ENCODE results near the gene ARHGAP28.

The ARHGAP28 gene

DNA sequence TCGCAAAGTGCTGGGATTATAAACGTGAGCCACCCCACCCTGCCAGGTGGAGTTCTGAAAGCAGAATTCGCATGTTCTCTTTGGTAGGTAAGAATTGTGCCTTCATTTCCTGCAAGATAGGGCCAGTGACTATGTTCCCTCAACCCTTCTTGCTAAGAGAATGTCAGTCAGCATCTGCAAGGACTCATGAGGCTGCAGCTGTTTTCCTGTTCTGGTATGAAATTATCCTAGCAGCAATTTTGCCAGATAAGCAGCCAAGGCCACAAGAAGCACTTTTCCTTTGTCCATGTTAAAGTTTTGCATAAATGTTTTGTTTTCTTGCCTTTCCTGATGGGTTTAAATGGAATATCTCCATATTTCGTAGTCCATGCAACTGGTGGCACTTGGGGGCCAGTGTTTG, 6.8 kb upstream of the ARHGAP28 start:
- no peaks in the 10 kb centered on the region for H3K9me3 Mint-ChIP-seq
- no peak for ATAC-seq
- no peak overlapping the region for H3K4me3 Mint-ChIP-seq
- H3K4me1 Mint-ChIP-seq = no peaks in the 10 kb centered on the region
- no peak for DNase-seq
- H3K27ac Mint-ChIP-seq = no peak overlapping the region
- peaks cover 17% of the 10 kb centered on the region for H3K27me3 Mint-ChIP-seq

DNA sequence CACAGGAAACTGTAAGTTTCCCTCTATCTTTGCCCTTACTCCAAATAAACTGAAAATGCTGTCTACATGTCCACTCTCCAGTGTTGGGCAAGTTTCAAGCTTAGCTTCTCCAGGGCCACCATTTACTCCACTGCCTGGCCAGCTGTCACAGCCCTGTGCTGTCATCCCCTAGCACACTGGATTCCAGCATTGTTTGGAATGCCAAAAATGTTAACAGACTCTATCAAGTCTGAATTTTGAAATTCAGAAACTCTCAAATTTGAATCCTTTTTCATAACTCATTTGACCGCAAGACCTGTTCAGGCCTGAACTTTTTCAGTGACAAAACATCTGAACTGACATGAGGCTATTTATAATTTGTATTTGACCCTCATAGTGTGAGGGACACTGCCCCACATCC, 5.2 kb upstream of the ARHGAP28 start:
- H3K4me1 Mint-ChIP-seq = peaks cover 5% of the 10 kb centered on the region
- H3K9me3 Mint-ChIP-seq = no peaks in the 10 kb centered on the region
- H3K27ac Mint-ChIP-seq = no peak overlapping the region
- H3K4me3 Mint-ChIP-seq = no peak overlapping the region
- ATAC-seq (no peak), DNase-seq (no peak)
- peaks cover 31% of the 10 kb centered on the region for H3K27me3 Mint-ChIP-seq

DNA sequence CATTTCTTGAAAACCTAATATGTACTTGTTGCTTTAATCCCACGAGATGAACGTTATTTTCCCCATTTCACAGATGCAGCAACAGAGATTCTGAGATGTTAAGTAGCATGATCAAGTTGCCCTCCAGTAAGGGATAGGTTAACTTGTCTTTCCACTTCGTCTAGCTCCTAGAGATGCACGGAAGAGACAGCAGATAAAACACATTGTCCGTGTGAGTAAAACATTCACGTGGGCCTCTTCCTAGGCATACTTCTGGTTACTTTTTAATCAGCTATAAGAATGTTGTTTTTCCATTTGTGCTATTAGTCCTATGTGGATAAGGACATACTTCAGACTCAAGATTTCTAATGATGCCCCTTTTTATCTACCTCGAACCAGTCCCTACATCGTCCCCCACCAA, 1.2 kb upstream of the ARHGAP28 start:
- Mint-ChIP-seq H3K27ac (no peak overlapping the region), H3K4me1 (peaks cover 6% of the 10 kb centered on the region), H3K27me3 (peaks cover 47% of the 10 kb centered on the region), H3K4me3 (no peak overlapping the region), H3K9me3 (peaks cover 0 to 3% of the 10 kb centered on the region in 2 donors)
- no peak for ATAC-seq
- DNase-seq = no peak

DNA sequence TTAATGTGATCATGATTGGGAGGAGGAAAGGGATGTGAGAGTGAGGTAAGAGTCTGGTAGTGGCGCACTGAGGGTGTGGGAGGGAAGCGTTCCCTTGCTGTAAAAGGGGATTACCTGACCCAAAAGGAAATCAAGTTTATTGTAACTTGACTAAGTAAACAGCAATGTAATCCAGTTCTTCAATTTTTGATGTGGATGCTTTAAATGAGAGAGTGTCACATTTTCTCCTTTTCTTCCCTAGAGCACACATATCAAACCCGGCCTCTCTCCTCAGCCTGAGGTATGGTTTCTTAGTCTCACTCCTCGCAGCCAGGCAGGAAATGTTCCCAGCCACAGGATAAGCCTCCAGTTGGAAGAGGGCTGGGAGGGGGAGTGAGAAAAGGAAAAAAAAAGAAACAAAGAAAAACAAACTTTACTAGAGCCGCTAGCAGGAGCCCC, 688 bp upstream of the ARHGAP28 start:
- Mint-ChIP-seq H3K27me3 (peaks cover 47% of the 10 kb centered on the region), H3K27ac (no peak overlapping the region), H3K4me3 (peak overlapping the region in 1 of 2 donors; percentile 77), H3K9me3 (peaks cover 0 to 3% of the 10 kb centered on the region in 2 donors), H3K4me1 (peaks cover 6% of the 10 kb centered on the region)
- ATAC-seq (no peak), DNase-seq (no peak)

DNA sequence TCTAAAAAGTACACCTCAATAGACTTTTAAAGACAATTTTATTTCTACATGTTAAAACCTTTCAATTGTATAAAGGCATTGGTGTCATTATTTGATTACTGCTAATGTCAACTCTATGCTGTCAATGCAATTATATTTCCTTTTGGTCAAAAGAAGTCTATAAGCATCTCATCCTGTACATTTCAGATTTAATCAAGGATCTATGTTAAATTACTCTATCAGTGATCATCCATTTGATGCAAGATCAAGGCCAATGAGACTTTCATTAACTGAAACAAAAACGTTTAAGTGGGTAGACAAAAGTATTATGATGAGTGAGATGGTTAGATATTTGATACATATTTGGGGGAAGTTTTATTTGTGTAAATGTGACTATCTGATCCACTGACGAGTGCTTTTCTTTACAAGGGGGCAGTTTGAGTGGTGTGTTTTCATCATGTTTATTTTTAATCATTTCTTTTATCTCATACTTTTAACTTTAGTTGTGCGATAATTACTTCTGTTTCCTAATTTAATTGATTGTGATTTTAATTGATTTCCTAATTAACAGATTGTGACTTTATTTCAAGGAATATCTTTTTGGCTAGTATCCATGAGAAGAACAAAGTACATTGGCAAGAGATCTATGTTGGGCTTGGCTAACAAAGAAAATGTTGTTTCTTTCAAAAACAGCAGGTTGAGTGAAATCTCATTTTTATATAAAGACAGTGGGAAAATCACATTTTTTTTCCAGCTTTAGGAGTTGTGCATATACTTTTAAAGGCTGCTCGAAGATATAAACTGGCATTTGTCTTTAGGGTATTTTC, 1.1 kb downstream of the ARHGAP28 start:
- Mint-ChIP-seq H3K27me3 (peaks cover 39% of the 10 kb centered on the region), H3K27ac (no peak overlapping the region), H3K4me1 (peaks cover 6% of the 10 kb centered on the region), H3K4me3 (no peak overlapping the region), H3K9me3 (peaks cover 0 to 3% of the 10 kb centered on the region in 2 donors)
- no peak for ATAC-seq
- DNase-seq = no peak

DNA sequence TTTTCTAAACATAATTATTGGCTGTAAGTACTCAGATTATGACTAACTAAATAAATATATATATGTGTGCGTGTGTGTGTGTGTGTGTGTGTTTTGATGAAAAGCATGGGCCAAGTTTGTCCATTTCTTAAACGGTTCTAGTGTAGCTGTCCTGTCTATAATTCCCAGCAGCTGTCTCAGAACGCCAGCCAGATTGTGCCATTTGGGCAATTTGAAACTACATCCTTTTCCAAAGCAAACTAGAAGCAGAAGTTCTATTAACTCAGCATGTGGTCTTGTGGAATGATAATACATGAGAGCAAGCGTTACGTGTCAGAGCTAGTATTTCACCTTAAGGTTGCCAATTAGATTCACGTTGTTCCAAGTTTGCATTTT, 1.7 kb downstream of the ARHGAP28 start:
- DNase-seq (no peak), ATAC-seq (no peak)
- no peak overlapping the region for H3K4me3 Mint-ChIP-seq
- peaks cover 39% of the 10 kb centered on the region for H3K27me3 Mint-ChIP-seq
- peaks cover 6% of the 10 kb centered on the region for H3K4me1 Mint-ChIP-seq
- no peak overlapping the region for H3K27ac Mint-ChIP-seq
- H3K9me3 Mint-ChIP-seq = peaks cover 0 to 3% of the 10 kb centered on the region in 2 donors

DNA sequence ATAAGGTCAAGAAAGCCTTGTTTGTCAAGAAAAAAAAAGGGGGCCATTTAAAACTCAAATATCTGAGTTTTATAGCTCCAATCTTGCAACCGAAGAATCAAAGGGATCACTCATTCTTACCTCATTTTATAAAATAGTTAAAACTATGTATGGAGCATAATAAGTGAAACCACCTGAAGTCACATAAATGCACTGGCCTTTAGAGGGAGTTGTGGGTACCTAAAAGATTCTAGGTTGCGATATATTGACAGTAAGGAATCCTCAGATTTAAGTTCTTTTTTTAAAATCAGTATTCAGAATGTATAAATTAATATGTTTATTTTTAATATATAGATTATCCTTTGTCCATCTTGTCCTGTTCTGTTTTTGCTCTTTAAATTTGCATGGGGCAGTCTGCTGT, 3.4 kb downstream of the ARHGAP28 start:
- Mint-ChIP-seq H3K4me1 (peaks cover 6% of the 10 kb centered on the region), H3K27me3 (peaks cover 29% of the 10 kb centered on the region), H3K27ac (no peak overlapping the region), H3K4me3 (no peak overlapping the region), H3K9me3 (peaks cover 0 to 3% of the 10 kb centered on the region in 2 donors)
- ATAC-seq = no peak
- DNase-seq = no peak

DNA sequence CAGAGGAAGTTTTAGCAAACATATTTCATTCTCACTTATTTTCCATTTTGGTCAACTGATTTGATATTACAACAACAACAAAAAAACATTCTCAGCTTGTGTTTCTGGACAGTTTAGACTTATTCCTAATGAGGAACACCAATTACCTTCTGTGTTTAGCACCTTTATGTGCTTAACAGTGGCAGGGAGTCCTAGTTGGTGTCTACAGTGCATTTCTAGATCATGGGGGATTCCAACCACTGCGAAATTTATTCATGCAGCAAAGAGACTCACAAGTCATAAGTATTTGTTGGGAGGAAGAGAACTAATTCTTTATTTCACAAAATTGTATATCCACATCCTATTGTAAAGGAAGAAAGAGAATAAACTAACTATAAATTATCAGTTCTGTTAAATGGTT, 4.2 kb downstream of the ARHGAP28 start:
- ATAC-seq (no peak), DNase-seq (no peak)
- Mint-ChIP-seq H3K4me3 (no peak overlapping the region), H3K27me3 (peaks cover 21% of the 10 kb centered on the region), H3K9me3 (peaks cover 0 to 3% of the 10 kb centered on the region in 2 donors), H3K27ac (no peak overlapping the region), H3K4me1 (peaks cover 6% of the 10 kb centered on the region)

DNA sequence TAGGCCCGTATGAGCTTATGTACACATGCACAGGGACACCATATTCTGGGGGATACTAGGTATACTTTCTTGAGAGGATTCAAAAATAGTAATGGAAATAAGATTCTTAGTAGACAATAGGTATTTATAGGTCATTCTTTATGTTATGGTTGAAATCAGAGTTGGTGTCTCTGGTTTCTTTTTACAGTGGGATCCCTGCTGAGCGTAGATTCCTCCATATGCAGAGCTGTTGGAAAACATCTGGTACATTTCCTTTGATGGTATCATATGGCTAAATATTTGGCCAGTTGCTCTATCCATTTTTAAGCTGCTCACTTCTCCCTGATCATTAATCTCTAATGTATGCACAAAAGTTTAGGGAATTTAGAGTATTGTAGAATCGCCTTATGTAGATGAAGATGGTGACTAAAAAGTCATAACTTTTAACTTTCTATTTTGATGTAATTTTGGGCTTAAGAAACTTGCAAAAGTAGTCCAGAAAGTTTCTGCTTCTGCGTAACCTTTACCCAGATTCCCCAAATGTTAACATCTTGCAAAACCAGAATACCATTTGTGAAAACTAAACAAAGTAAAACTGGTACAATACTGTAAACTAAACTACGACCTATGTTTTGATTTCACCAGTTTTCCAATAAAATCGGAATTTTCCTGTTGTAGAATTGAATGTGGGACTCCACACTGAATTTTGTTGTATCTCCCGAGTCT, 5.4 kb downstream of the ARHGAP28 start:
- no peak overlapping the region for H3K27ac Mint-ChIP-seq
- peaks cover 12% of the 10 kb centered on the region for H3K27me3 Mint-ChIP-seq
- no peak overlapping the region for H3K4me3 Mint-ChIP-seq
- H3K4me1 Mint-ChIP-seq = no peaks in the 10 kb centered on the region
- ATAC-seq (no peak), DNase-seq (no peak)
- H3K9me3 Mint-ChIP-seq = peaks cover 0 to 3% of the 10 kb centered on the region in 2 donors

DNA sequence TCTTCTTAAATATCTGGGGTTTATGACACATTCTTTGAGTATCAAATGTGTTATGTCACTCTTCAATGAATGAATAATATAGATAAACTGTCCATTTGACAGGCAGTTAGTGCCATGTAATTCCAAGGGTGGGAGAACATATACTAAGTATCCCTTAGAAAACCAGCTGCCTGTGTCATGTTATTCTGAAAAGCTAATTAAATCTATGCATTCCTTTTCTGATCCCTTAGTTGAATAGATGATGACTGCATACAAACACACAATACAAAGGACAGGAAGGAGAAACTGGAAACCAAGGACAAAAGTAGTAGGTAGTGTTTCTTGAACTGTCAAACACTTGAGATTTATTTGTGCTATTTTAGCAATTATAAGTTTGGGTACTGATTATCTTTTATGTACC, 8.3 kb downstream of the ARHGAP28 start:
- H3K9me3 Mint-ChIP-seq = peaks cover 0 to 7% of the 10 kb centered on the region in 2 donors
- H3K27me3 Mint-ChIP-seq = no peaks in the 10 kb centered on the region
- DNase-seq = no peak
- no peak overlapping the region for H3K27ac Mint-ChIP-seq
- no peak overlapping the region for H3K4me3 Mint-ChIP-seq
- H3K4me1 Mint-ChIP-seq = no peaks in the 10 kb centered on the region
- ATAC-seq = no peak

DNA sequence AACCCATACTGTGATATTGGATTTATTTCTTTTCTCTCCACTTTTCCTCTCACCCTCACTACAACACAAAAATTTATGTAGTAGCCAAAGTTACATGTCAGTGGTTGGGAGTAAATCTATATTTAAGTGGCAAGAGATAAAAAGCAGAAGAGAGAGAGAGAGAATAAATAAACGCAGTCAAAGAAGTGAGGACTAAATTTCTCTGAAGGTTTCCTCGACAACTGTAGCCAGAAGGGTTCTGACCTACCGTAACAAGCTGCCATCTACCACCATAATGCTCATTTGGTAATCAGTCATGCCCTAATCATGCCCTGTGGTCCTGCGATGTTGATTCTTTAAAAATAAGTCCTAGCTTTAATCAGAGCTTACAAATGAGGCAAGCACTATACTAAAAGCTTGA, 9.1 kb downstream of the ARHGAP28 start:
- no peak overlapping the region for H3K4me3 Mint-ChIP-seq
- H3K4me1 Mint-ChIP-seq = no peaks in the 10 kb centered on the region
- ATAC-seq = no peak
- H3K27ac Mint-ChIP-seq = no peak overlapping the region
- no peak for DNase-seq
- no peaks in the 10 kb centered on the region for H3K27me3 Mint-ChIP-seq
- peaks cover under 1 to 7% of the 10 kb centered on the region in 2 donors for H3K9me3 Mint-ChIP-seq

DNA sequence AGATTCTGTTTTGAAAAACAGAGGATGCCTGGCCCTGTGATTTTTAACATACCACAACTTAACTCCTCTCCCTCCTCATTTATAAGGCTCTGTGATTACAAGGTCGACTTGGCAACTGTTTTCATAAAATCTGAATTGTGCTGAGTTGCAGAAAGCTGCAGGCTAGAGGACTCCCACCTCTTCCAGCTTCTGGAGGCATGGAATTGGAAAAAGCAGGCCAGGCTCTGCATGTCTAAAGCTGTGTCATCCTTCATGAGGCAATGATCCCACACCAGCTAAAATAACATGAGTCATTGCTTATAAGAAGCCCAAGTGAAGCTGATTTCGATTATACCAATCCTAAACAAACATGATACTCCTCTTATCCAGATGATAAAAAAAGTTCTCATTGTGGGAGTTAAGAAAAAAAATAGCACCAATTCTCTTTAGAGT, 11.7 kb downstream of the ARHGAP28 start:
- DNase-seq (no peak), ATAC-seq (no peak)
- H3K9me3 Mint-ChIP-seq = peaks cover 6 to 7% of the 10 kb centered on the region in 2 donors
- no peaks in the 10 kb centered on the region for H3K27me3 Mint-ChIP-seq
- H3K4me3 Mint-ChIP-seq = no peak overlapping the region
- no peaks in the 10 kb centered on the region for H3K4me1 Mint-ChIP-seq
- no peak overlapping the region for H3K27ac Mint-ChIP-seq

DNA sequence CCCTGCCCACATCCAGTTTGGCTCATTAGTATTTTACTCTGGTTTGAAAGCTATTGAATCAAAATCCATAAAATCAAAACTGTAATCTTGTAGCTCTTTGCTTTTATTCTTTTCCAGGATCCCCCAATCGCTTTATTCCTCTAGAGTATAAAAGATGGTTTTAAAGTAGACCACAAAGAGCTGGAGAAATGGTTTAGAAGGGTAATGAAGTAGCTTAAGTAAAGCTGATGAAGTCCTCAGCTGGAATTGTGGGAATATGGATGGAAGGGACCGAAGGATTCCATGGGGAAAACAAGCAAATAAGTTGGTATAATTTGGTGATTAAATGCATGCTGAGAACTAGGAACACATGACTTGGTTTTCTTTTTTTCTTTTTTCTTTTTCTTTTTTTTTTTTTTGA, 12.3 kb downstream of the ARHGAP28 start:
- peaks cover 7 to 11% of the 10 kb centered on the region in 2 donors for H3K9me3 Mint-ChIP-seq
- DNase-seq (no peak), ATAC-seq (no peak)
- peak overlapping the region in 1 of 2 donors; percentile 10 for H3K27ac Mint-ChIP-seq
- no peak overlapping the region for H3K4me3 Mint-ChIP-seq
- no peaks in the 10 kb centered on the region for H3K27me3 Mint-ChIP-seq
- no peaks in the 10 kb centered on the region for H3K4me1 Mint-ChIP-seq

DNA sequence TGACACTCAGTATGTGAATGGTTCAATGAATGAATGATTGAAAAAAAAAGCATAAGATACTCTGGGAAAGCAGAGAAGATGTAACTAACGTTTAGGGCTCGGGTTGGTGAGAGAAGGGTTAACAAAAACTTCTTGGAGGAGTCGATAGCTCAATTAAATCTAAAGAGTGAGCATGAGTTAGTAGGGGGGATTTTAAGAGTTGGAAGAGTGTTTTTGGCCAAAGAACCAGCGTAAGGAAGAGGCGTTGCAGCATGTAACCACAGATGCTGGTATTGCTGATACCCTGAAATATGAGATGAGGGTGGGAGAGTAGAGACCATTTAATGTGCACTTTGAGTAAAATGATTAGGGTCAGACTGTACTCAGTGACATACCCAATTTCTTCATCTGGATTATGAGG, 14.5 kb downstream of the ARHGAP28 start:
- H3K9me3 Mint-ChIP-seq = peaks cover 7 to 16% of the 10 kb centered on the region in 2 donors
- DNase-seq = no peak
- H3K27me3 Mint-ChIP-seq = no peaks in the 10 kb centered on the region
- no peak overlapping the region for H3K4me3 Mint-ChIP-seq
- H3K4me1 Mint-ChIP-seq = no peaks in the 10 kb centered on the region
- no peak overlapping the region for H3K27ac Mint-ChIP-seq
- ATAC-seq = no peak

DNA sequence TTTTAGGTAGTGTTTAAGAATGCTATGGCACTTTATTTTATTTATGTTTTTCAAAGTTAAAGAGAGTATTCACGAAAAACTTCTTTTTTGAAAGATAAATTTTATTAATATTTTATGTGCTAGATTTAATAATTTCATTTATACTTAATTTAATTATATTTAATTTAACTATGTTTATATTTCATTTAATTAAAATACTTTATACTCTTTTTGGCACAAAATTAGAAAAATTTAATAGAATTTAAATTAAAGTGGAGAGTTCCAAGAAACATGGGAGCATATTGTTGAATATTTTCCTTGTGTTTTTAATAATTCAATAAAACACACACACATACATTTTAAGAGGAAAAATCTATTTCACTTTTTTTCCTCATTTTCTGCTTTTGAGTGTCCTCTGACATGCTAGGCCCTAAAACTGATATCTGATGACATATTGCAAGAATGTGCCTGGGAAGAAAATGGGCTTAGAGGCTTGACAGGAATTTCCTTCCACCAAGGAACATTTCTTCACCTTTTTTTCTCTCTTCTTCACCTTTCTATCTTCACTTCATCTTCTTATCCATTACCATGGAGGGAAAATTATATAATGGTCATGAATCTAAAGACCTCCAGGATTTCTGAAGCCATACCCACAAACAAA, 15.4 kb downstream of the ARHGAP28 start:
- H3K27ac Mint-ChIP-seq = no peak overlapping the region
- no peaks in the 10 kb centered on the region for H3K27me3 Mint-ChIP-seq
- H3K9me3 Mint-ChIP-seq = peaks cover 7 to 16% of the 10 kb centered on the region in 2 donors
- H3K4me3 Mint-ChIP-seq = no peak overlapping the region
- DNase-seq = no peak
- ATAC-seq = no peak
- H3K4me1 Mint-ChIP-seq = no peaks in the 10 kb centered on the region

DNA sequence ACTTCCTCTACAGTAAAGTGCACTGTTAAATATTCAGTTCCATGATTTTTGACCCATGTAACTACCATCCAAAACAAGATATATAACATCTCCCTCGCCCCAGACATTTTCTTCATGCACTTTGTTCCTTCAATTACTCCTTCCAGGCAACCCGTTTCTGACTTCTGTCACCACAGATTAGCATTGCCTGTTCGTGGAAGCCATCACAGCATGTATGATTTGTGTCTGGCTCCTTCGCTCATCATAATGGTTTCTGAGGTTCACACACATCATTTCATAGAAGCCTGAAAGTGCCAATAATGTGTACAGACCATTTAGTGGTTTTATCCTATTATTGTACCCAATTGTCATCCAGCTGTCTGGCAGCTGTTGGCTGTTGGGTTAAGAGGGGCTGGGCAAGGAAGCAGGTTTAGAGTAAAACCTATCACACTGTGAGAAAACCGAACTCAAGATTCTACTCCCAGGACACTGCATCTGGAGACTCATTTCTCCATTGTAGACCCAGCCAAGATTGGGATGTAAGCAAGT, 16.1 kb downstream of the ARHGAP28 start:
- DNase-seq = no peak
- ATAC-seq = no peak
- Mint-ChIP-seq H3K27ac (no peak overlapping the region), H3K27me3 (no peaks in the 10 kb centered on the region), H3K4me1 (no peaks in the 10 kb centered on the region), H3K4me3 (no peak overlapping the region), H3K9me3 (peaks cover 7 to 16% of the 10 kb centered on the region in 2 donors)

All from stimulated activated naive CD8-positive, alpha-beta T cell treated with anti-CD3 and anti-CD28 coated beads, Interleukin-15, amount 100 ng/mL, for 72 hours (primary cell).